ENCODE results near the gene CLIC5. TPM values are rescaled to one million over a fixed set of nuclear protein-coding genes. Genes with fewer than 3 reads are reported as not detected.
A peak's percentile ranks its signal among the peaks of the same experiment; 100 is the strongest.

Gene CLIC5
- polyA plus RNA-seq, 1 donor (not counting 4 experiments of a cell fraction or from before 2014, with no cell fraction given) = 0.09 TPM

DNA sequence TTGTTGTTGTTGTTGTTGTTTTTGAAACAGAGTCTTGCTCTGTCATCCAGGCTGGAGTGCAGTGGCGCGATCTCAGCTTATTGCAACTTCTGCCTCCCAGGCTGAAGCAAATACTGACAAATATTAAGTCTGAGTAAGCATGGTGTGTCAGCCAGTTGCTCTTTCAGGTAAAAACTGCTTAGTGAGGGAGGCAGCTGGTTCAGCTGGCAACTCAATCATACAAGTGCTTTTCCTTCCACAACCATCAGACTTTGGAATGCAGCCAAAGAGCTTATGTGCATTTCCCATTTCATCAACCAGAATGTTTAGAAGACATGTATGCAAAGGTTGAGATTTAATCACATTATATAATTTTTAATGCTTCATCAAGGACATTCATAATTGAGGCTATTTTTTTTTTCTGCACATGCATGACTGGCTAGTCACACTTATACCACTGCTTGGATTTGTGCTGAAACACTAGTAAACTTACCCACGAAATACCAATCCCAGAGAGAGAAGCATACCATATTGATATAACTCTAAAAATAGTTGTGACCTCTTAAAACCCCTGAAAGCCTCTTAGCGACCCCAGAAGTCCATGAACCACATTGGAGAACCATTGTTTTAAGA, 56.0 kb downstream of the CLIC5 start:
- no peak overlapping the region for H3K4me2 ChIP-seq (ENCODE audit: control insufficient read depth, extremely low read depth, insufficient read depth, low read depth, low read length)
- H3K36me3 ChIP-seq (ENCODE audit: control insufficient read depth in 2 of 2, extremely low read depth in 1 of 2, insufficient read depth in 2 of 2, low read length in 2 of 2) = no peaks in the 10 kb centered on the region
- peak; percentile 25 for DNase-seq (ENCODE audit: low read depth, low spot score)

GRCh38 chr6:45956663-45957062, 59.0 kb downstream of the CLIC5 start:
- H3K4me2 ChIP-seq (ENCODE audit: control insufficient read depth, extremely low read depth, insufficient read depth, low read depth, low read length) = no peak overlapping the region
- DNase-seq (ENCODE audit: low read depth, low spot score) = no peak
- TF ChIP-seq EZH2 (IDR thresholded peaks at IDR 0.05; ENCODE audit: low read length) (no peak), CTCF (optimal IDR thresholded peaks at IDR 0.05 in 1 of 3, IDR thresholded peaks at IDR 0.05 in 1 of 3, conservative IDR thresholded peaks at IDR 0.05 in 1 of 3; ENCODE audit: extremely low read depth in 1 of 3, insufficient read depth in 2 of 3, low read length in 3 of 3) (no peak)
- H3K4me3 ChIP-seq (ENCODE audit: control insufficient read depth in 2 of 3, extremely low read depth in 1 of 3, insufficient read depth in 2 of 3, low read depth in 1 of 3, low read length in 3 of 3) = no peak overlapping the region
- H4K20me1 ChIP-seq (ENCODE audit: control insufficient read depth, extremely low read depth, insufficient read depth, low read length) = no peaks in the 10 kb centered on the region
- no peak for FAIRE-seq
- no peaks in the 10 kb centered on the region for H3K36me3 ChIP-seq (ENCODE audit: control insufficient read depth in 2 of 2, extremely low read depth in 1 of 2, insufficient read depth in 2 of 2, low read length in 2 of 2)
- H3K4me1 ChIP-seq (ENCODE audit: control insufficient read depth, extremely low read depth, insufficient read depth, low read length) = no peaks in the 10 kb centered on the region
- no peaks in the 10 kb centered on the region for H3K9me3 ChIP-seq (ENCODE audit: control insufficient read depth, low read depth, low read length)
- no peak overlapping the region for H3K9ac ChIP-seq (ENCODE audit: control insufficient read depth, extremely low read depth, insufficient read depth, low read length)
- H3K9me1 ChIP-seq (ENCODE audit: control insufficient read depth, extremely low read depth, insufficient read depth, low read length) = no peaks in the 10 kb centered on the region
- H3K79me2 ChIP-seq (ENCODE audit: control insufficient read depth, insufficient read depth, low read length) = no peaks in the 10 kb centered on the region
- dilution Hi-C loops (cut with MboI; ENCODE audit: extremely low pct_ligation_motif_present, low sequenced_read_pairs) = no loop called here
- peaks cover 4% of the 10 kb centered on the region for H3K27me3 ChIP-seq (ENCODE audit: control insufficient read depth, extremely low read depth, insufficient read depth, low read length)
- no peak overlapping the region for H3K27ac ChIP-seq (ENCODE audit: control insufficient read depth, insufficient read depth, low read length)
- no peak overlapping the region for H2AFZ ChIP-seq (ENCODE audit: control insufficient read depth, low read length)

More for the DNA sequence above, 56.0 kb downstream of the CLIC5 start:
- no peaks in the 10 kb centered on the region for H3K4me1 ChIP-seq (ENCODE audit: control insufficient read depth, extremely low read depth, insufficient read depth, low read length)
- H3K9me1 ChIP-seq (ENCODE audit: control insufficient read depth, extremely low read depth, insufficient read depth, low read length) = no peaks in the 10 kb centered on the region
- dilution Hi-C loops (cut with MboI; ENCODE audit: extremely low pct_ligation_motif_present, low sequenced_read_pairs) = no loop called here
- no peak overlapping the region for H2AFZ ChIP-seq (ENCODE audit: control insufficient read depth, low read length)
- no peaks in the 10 kb centered on the region for H4K20me1 ChIP-seq (ENCODE audit: control insufficient read depth, extremely low read depth, insufficient read depth, low read length)
- peaks cover 4% of the 10 kb centered on the region for H3K27me3 ChIP-seq (ENCODE audit: control insufficient read depth, extremely low read depth, insufficient read depth, low read length)
- TF ChIP-seq CTCF (optimal IDR thresholded peaks at IDR 0.05 in 1 of 3, IDR thresholded peaks at IDR 0.05 in 1 of 3, conservative IDR thresholded peaks at IDR 0.05 in 1 of 3; ENCODE audit: extremely low read depth in 1 of 3, insufficient read depth in 2 of 3, low read length in 3 of 3) (no peak), EZH2 (IDR thresholded peaks at IDR 0.05; ENCODE audit: low read length) (no peak)
- no peaks in the 10 kb centered on the region for H3K79me2 ChIP-seq (ENCODE audit: control insufficient read depth, insufficient read depth, low read length)
- H3K27ac ChIP-seq (ENCODE audit: control insufficient read depth, insufficient read depth, low read length) = no peak overlapping the region
- no peak for FAIRE-seq
- no peak overlapping the region for H3K4me3 ChIP-seq (ENCODE audit: control insufficient read depth in 2 of 3, extremely low read depth in 1 of 3, insufficient read depth in 2 of 3, low read depth in 1 of 3, low read length in 3 of 3)
- H3K9me3 ChIP-seq (ENCODE audit: control insufficient read depth, low read depth, low read length) = no peaks in the 10 kb centered on the region
- no peak overlapping the region for H3K9ac ChIP-seq (ENCODE audit: control insufficient read depth, extremely low read depth, insufficient read depth, low read length)
